Urothelium cell line (cell line): ENCODE results near the gene GRM7.

Experiments used
- DNase-seq: peaks from one replicate; pipeline ENCODE4 v3.0.0; 2011; ENCODE audit warnings: low spot score, mixed read lengths
- FAIRE-seq: peaks from 2 replicates; lab custom pipeline; 2011; peaks lifted over from hg19 to GRCh38; lab: Jason Lieb, UNC

The GRM7 gene

DNA sequence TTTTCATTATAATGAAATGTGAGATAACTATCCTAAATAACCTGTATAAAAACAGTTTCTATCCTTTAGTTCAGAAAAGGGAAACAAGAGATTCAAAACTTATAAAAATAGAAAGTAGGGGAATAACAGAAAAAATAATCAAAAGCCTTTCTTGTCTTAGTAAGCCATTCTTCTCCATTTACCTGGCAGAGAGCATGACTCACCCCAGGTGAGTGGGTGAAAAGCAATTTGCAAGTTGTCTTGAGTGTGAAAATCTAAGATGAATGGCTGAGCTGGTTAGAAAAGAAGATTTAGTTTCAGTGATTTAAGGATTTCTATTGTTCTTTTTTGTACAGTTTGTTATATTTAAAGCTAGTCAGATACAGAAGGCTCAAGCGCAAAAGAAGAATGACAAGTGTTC lies 702.0 kb downstream of the GRM7 start:
- no peak for FAIRE-seq
- no peak for DNase-seq

DNA sequence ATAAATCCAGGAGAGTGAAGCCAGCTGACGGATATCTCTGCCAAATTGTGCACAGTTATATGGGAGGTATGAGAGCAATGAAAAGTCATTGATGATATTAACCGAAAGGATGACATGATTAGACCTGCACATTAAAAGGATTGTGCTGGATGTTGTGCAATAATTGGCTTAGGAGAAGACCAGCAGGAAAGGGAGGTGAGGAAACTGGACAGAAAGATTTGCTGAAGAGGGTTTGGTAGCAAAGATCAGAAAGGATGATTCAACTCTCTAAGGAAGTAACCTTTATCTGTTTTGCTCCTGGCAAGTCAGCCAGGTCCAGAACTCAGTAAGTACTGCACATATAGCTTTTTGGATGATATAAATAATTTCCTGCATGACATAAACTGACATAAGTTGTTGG lies 704.7 kb downstream of the GRM7 start:
- DNase-seq (no peak), FAIRE-seq (no peak)

- DNase-seq (no peak), FAIRE-seq (no peak)
Measured at GRCh38 chr3:7567160-7567559, 706.2 kb downstream of the GRM7 start.

- no peak for DNase-seq
- no peak for FAIRE-seq
Measured at GRCh38 chr3:7568526-7569184, 707.7 kb downstream of the GRM7 start.

GRCh38 chr3:7573330-7573729 lies 712.4 kb downstream of the GRM7 start:
- DNase-seq (no peak), FAIRE-seq (no peak)

DNA sequence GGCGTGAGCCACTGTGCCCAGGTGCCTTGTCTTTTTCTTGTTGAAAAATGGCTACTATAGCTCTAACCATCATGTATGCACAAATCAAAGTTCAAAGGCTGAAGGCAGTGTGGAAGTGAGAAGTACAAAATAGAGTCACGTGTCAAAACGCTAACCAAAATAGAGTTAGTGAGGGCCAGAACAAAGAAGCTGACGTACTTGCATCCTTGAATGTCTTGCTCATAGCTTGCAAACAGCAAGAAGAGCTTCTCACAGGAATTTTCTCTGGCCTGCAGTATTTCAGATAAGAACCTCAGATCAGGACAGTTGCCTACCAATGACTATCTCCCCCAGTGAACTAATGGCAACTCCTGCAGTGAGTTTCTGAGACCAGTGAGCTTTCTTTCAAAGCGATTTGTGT lies 713.5 kb downstream of the GRM7 start:
- DNase-seq (no peak), FAIRE-seq (no peak)

DNA sequence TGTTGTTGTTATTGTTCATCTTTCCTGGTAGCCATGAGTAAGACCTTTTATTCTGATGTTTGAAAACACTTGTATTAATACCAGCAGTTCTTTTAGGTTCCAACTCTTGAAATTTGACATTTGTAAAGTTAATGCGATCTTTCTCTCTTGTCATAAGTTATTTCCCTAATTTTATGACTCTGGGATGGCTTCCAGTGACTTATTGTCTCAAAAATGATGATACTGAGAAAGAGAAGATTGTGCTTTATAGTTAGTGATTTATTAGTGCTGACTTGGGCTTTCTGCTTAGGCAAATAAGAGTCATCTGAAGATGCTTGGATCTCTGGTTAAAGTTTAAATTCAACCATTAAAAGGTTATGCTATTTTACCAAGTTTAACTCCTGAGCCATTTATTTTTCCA lies 715.2 kb downstream of the GRM7 start:
- FAIRE-seq: no peak
- no peak for DNase-seq

- FAIRE-seq: no peak
- DNase-seq: no peak
Measured at GRCh38 chr3:7576506-7576905, 715.6 kb downstream of the GRM7 start.

- DNase-seq (no peak), FAIRE-seq (no peak)
Measured at GRCh38 chr3:7577513-7577912, 716.6 kb downstream of the GRM7 start.

GRCh38 chr3:7581831-7582230 lies 720.9 kb downstream of the GRM7 start:
- DNase-seq (no peak), FAIRE-seq (no peak)

GRCh38 chr3:7585052-7585451 lies 724.1 kb downstream of the GRM7 start:
- DNase-seq (no peak), FAIRE-seq (no peak)

GRCh38 chr3:7588236-7588635 lies 727.3 kb downstream of the GRM7 start:
- FAIRE-seq (no peak), DNase-seq (no peak)

- FAIRE-seq: no peak
Measured at GRCh38 chr3:7589526-7589925, 728.6 kb downstream of the GRM7 start.

DNA sequence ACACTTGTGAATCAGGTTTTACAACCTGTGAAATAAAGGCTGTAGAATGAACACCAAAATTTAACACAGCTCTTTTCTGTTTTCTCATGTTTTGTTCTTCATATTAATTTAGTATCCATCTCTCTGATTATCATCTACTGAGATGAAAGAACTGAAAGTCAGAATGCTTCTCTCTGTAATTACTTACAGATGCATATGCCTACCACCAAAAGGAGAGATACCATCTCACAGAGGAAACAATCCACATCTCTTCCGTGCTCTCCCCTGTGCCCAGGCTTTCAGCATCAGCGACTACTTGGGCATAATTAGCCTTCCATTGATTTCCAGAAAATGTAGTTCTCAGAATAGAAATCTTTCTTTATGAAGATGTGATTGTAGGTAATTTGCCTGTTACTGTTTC lies 741.4 kb downstream of the GRM7 start:
- DNase-seq (no peak), FAIRE-seq (no peak)

More at GRCh38 chr3:7589526-7589925, 728.6 kb downstream of the GRM7 start:
- DNase-seq: no peak

DNA sequence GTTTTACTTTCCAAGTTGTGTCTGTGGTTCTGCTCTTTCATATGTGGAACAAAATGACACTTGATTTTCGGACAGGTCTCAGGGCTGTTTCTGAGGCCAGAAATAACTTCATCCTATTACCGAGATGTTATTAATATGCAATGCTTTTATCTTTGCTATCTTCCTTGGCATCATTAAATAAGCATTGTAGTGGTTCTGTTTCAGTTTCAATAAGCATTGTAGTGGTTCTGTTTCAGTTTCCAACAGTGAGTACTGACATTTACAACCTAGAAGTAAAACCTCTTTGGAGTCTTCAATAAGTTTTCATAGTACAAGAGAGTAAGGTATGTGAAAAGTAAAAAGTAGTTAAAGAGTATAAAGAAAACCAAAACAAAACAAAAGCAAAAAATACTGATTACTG lies 746.2 kb downstream of the GRM7 start:
- DNase-seq: no peak
- FAIRE-seq: no peak

DNA sequence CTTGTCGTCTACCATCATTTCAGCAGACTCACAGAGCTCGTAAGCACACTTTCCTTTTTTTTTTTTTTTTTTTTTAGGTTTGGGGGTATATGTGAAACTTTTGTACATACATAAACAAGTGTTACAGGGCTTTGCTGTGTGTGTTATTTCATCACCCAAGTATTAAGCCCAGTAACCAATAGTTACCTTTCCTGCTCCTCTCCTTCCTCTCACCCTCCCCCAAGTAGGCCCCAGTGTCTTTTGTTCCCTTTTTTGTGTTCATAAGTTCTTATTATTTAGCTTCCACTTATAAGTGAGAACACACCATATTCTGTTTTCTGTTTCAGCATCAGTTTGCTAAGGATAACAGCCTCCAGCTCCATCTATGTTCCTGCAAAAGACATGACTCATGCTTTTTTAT lies 746.8 kb downstream of the GRM7 start:
- DNase-seq (no peak), FAIRE-seq (no peak)

- no peak for FAIRE-seq
- DNase-seq: no peak
Measured at GRCh38 chr3:7610634-7611033, 749.7 kb downstream of the GRM7 start.

DNA sequence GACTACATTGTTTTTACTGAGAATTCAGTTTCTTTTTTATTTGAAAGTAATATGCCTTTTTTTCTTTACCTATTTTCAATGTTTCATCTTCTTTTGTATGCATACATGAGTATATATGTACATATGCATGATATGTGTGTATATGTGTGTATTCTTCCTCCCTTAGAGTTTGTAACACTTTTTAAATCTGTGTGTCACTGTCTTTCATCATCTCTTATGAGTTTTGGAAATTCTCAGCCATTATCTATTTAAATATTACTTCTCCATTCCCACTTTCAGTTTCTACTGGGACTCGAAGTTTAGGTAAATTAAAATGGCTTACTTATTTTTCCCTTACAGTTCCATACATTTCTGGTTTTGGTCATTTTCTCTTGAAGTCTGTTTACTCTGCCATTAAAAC lies 754.1 kb downstream of the GRM7 start:
- FAIRE-seq (no peak), DNase-seq (no peak)

- FAIRE-seq (no peak), DNase-seq (no peak)
Measured at GRCh38 chr3:7618606-7619005, 757.7 kb downstream of the GRM7 start.

DNA sequence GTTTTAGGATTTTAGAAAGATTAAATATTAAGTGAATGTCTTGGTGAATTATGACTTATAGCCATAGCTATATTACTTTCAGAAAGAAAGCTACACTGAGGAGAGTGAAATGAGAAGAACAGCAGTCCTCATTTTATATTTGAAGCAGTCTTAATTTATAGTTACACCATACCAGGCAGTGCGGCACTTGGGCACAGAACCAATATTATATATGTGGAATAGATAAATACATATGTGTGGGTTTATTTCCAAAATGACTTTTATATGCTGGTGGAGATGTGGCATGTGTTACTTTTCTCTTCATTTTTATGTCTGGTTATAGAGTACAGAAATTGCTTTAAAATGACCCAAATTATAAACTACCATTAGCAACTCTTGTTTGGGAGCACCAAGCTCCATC lies 759.5 kb downstream of the GRM7 start:
- DNase-seq (no peak), FAIRE-seq (no peak)

DNA sequence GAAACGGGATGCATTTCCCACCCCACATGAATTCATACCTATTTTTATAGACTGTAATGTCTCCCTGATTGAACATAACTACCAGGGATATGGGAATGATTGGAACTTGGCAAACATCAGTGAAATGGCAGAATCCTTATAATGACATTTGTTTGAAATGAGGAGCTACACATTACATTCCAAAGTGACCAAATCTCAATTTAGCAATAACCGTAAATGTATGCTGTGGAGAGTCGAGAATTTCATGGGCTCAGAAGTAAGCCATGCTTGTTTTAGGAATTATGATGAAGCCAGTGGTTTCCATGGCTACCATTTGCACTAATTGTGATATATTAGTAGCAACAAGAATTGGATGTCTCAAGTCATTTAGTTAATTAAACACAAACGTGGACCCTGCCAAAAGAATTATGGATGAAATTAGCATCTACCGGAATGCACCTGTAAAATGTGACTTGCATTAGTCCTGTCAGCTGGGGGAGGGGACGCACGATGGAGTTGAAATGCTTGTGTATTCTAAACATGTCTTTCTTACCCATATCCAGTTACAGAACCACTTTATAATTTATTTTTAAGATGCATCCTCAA lies 760.2 kb downstream of the GRM7 start:
- no peak for DNase-seq
- no peak for FAIRE-seq

GRCh38 chr3:7621651-7622050 lies 760.7 kb downstream of the GRM7 start:
- DNase-seq (no peak), FAIRE-seq (no peak)

GRCh38 chr3:7625021-7625420 lies 764.1 kb downstream of the GRM7 start:
- no peak for DNase-seq
- no peak for FAIRE-seq
